ENCODE data around the gene ZNF439.
"Not testable (repeated sequence)": the region's sequence is repeated elsewhere in the genome, so short reads cannot be mapped to it uniquely, and the experiment has no call there.

The ZNF439 gene

GRCh38 chr19:11887611-11888531 is 39.3 kb downstream of the ZNF439 start, which contains the start of gene ZNF69:
TSS of gene ZNF69 (plus strand) at chr19:11887782. CDS start at chr19:11887924, 142 bp downstream.
- TF ChIP-seq CTCF (conservative IDR thresholded peaks at IDR 0.05; ENCODE audit: low read depth, low read length), result peak; percentile 21
- DNase-seq (ENCODE audit: low read depth), result peak; percentile 75
- peak within 1 kb of the TSS; percentile 65 for H3K4me3 ChIP-seq (ENCODE audit: low read depth, low read length)

- H3K4me3 ChIP-seq (ENCODE audit: low read depth, low read length), result not testable (repeated sequence)
- peak; percentile 71 for DNase-seq (ENCODE audit: low read depth)
These were observed 41.4 kb downstream of the ZNF439 start for GRCh38 chr19:11889901-11890300.

GRCh38 chr19:11890634-11891033 is 42.1 kb downstream of the ZNF439 start:
- no peak for DNase-seq (ENCODE audit: low read depth)
- no peak for TF ChIP-seq CTCF (conservative IDR thresholded peaks at IDR 0.05; ENCODE audit: low read depth, low read length)

GRCh38 chr19:11894851-11895250 is 46.3 kb downstream of the ZNF439 start:
- no peak for DNase-seq (ENCODE audit: low read depth)
- no peak for TF ChIP-seq CTCF (conservative IDR thresholded peaks at IDR 0.05; ENCODE audit: low read depth, low read length)
- H3K4me3 ChIP-seq (ENCODE audit: low read depth, low read length), result no peak overlapping the region

More at GRCh38 chr19:11890634-11891033, 42.1 kb downstream of the ZNF439 start:
- H3K4me3 ChIP-seq (ENCODE audit: low read depth, low read length), result no peak overlapping the region

GRCh38 chr19:11902228-11902627 is 53.7 kb downstream of the ZNF439 start:
- TF ChIP-seq CTCF (conservative IDR thresholded peaks at IDR 0.05; ENCODE audit: low read depth, low read length), result no peak
- H3K4me3 ChIP-seq (ENCODE audit: low read depth, low read length), result no peak overlapping the region
- DNase-seq (ENCODE audit: low read depth), result no peak

- TF ChIP-seq CTCF (conservative IDR thresholded peaks at IDR 0.05; ENCODE audit: low read depth, low read length), result no peak
- H3K4me3 ChIP-seq (ENCODE audit: low read depth, low read length), result no peak overlapping the region
- DNase-seq (ENCODE audit: low read depth), result no peak
These were observed 57.4 kb downstream of the ZNF439 start for GRCh38 chr19:11905928-11906327.

GRCh38 chr19:11911937-11912336 is 63.4 kb downstream of the ZNF439 start:
- DNase-seq (ENCODE audit: low read depth); H3K4me3 ChIP-seq (ENCODE audit: low read depth, low read length): not testable (repeated sequence)

- DNase-seq (ENCODE audit: low read depth); H3K4me3 ChIP-seq (ENCODE audit: low read depth, low read length): not testable (repeated sequence)
These were observed 66.0 kb downstream of the ZNF439 start for GRCh38 chr19:11914417-11915051.
